Mucosa of descending colon (tissue), 3 donors: ENCODE results near the gene ASB4. TPM values are rescaled to one million over a fixed set of nuclear protein-coding genes. Genes with fewer than 3 reads are reported as not detected.

Experiments
- ATAC-seq: fragments of 200-7000 bp; cut with Tn5 transposase; one replicate; pipeline ENCODE4 v1.9.1; 2020; ENCODE audit warnings: mild to moderate bottlenecking, moderate library complexity
- DNase-seq, 3 donors: peaks; one replicate each; pipeline ENCODE4 v3.0.0-alpha.2; 2020
- H3K36me3 ChIP-seq: fragments of 200-600 bp; one replicate; pipeline ENCODE4 v1.8.0; 2021; ENCODE audit warnings: low read depth, mild to moderate bottlenecking
- H3K4me1 ChIP-seq: fragments of 200-600 bp; one replicate; pipeline ENCODE4 v1.8.0; 2021; ENCODE audit warnings: low read depth, mild to moderate bottlenecking
- H3K4me3 ChIP-seq: fragments of 200-600 bp; one replicate; pipeline ENCODE4 v1.8.0; 2021; ENCODE audit warnings: mild to moderate bottlenecking
- H3K9me3 ChIP-seq: fragments of 200-600 bp; one replicate; pipeline ENCODE4 v1.8.0; 2021; ENCODE audit warnings: mild to moderate bottlenecking
- intact Hi-C, 2 donors: fragments of 100-400 bp; cut with DNase I in 1 of 2; cut with micrococcal nuclease in 1 of 2; formaldehyde crosslinking; loops; one replicate each; pipeline versions ENCODE4 v1.11.0 to v1.11.1; 2022; cut with DNase I, micrococcal nuclease
- total RNA-seq, 3 donors: library from RNA; stranded (reverse); fragmentation: NEBNext Ultra II Directional in 2 of 3; extraction: Animal tissue kit (Norgen Biotek cat#: 25700) in 2 of 3; gene quantifications; one replicate each; pipeline versions ENCODE4 v1.2.1 to v1.2.4, GENCODE V29; 2021 to 2023
- TF ChIP-seq, protein P1 (sequence below): fragments of 200-600 bp; IDR thresholded peaks from one replicate; pipeline ENCODE4 v1.8.0; 2022; ENCODE audit warnings: antibody characterized with exemption, mild to moderate bottlenecking
- donor health status: DM: no; HTN: no; CAD: no; lungs with moderate emphysema.
- donor health status: DM: no; HTN: no; CAD: no.
- donor health status: DM: no; HTN: yes; CAD: no.

The ASB4 gene
- total RNA-seq, 3 donors from 2014 or later: 0.13 to 0.84 TPM; not detected in 1

DNA sequence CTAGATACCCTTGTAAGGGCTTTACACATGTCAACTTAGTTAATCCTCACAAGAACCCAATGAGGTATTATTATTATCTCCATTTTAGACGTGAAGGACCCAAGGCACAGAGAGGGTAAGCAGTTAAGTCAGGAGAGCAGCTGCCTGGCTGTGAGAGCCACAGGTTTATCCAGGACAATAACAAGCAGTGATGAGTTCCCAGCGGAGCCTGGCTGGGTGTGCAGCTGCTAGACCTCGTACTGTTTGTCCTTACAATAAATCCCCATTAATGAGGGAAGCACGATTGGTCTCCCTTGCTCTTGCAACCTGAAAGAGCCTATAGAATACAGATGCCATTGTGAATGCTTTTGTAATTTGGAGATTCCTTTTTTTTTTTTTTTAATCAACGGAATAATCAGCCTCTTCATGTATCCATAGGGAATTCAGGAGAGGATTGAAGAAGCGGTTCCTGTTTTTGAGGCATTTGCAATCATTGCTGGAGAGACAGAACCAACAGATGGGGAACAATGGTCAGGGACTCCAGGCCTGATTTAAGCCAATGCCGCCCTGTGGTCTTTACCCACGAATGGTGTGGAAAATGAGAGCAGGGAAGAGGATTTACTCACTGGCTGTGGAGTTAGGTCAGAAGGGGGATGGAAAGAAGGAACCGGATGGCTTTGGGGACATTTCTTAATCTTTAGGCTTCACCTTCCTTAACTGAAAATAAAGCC lies 12.3 kb upstream of the ASB4 start:
- TF ChIP-seq, protein P1, sequence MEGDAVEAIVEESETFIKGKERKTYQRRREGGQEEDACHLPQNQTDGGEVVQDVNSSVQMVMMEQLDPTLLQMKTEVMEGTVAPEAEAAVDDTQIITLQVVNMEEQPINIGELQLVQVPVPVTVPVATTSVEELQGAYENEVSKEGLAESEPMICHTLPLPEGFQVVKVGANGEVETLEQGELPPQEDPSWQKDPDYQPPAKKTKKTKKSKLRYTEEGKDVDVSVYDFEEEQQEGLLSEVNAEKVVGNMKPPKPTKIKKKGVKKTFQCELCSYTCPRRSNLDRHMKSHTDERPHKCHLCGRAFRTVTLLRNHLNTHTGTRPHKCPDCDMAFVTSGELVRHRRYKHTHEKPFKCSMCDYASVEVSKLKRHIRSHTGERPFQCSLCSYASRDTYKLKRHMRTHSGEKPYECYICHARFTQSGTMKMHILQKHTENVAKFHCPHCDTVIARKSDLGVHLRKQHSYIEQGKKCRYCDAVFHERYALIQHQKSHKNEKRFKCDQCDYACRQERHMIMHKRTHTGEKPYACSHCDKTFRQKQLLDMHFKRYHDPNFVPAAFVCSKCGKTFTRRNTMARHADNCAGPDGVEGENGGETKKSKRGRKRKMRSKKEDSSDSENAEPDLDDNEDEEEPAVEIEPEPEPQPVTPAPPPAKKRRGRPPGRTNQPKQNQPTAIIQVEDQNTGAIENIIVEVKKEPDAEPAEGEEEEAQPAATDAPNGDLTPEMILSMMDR: no peak

DNA sequence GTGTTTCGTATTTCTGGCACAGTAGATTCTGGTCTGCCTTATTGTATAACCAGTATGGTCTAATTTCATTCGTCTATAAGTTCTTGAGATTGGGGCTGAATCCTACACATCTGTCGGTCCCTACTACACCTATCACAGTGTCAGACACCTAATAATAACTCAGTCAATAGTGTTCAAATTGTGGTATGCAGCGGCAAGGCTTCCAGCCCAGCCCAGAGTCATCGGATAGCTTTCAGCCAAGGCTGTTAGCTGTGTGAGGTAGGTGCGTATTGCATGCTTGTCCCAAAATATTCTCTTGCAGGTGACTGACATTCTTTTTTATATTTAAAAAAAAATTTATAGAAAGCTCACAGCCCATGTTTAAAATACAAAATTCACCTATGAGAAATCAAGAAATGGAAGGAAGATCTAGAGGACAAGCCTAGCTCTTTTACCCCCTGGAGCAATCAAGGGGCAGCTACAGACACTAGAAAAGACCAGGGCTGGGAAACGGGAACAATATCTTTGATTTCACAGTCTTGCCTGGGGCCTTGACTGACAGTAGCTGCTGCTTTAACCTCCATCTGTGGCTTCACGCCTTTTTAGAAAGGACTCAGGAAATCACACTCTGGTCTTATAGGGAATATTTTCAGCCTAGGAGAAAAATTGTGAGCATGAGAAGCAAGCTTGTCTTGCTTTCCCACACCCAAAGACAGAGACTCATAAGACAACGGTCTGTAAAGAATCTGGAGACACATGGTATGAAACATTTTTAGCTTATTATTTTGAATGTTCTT lies 9.5 kb upstream of the ASB4 start:
- TF ChIP-seq, protein P1: no peak
- H3K4me1 ChIP-seq: no peaks in the 10 kb centered on the region
- no peaks in the 10 kb centered on the region for H3K9me3 ChIP-seq
- no peaks in the 10 kb centered on the region for H3K36me3 ChIP-seq
- ATAC-seq (no peak), DNase-seq (no peak)
- H3K4me3 ChIP-seq: no peak overlapping the region
- intact Hi-C loops: no loop called here

More for the DNA sequence above, 12.3 kb upstream of the ASB4 start:
- ATAC-seq (no peak), DNase-seq (no peak)
- no peaks in the 10 kb centered on the region for H3K9me3 ChIP-seq
- intact Hi-C loops: no loop called here
- H3K36me3 ChIP-seq: no peaks in the 10 kb centered on the region
- no peak overlapping the region for H3K4me3 ChIP-seq
- H3K4me1 ChIP-seq: peaks cover 4% of the 10 kb centered on the region

DNA sequence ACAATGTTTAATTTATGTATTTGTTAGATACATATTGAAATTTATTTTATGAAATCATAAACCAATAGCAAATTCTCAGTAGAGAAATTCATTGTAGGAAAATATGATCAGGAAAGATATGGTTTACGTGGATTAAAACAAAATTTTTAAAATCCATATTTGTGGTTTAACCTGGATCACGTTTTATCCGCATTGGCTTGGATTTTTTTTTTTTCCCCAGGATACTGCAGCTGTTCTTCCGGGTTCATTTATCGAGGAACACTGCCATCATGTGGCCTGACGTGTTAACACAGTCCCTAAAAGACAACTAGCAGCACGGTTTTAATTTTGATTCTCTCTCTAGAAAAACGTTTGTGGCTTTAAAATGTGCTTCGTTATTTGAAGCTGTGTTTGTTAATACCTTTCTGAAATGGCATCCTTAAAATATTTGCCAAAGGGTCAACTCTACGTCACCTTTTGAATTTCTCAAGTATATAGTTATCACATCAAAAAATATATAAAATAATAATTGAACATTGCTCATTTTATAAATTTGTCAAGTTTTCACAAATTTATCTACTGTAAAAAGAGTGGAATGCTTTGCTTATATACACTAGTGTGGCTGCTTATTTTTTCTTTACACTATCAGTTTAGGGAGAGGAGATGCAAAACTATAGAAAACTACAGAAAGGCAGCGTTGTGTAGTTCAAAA lies 8.7 kb upstream of the ASB4 start:
- intact Hi-C loops: no loop called here
- no peak overlapping the region for H3K4me3 ChIP-seq
- H3K9me3 ChIP-seq: no peaks in the 10 kb centered on the region
- DNase-seq: peak in 2 of 3 donors; percentile 30 to 84
- no peaks in the 10 kb centered on the region for H3K4me1 ChIP-seq
- ATAC-seq: peak; percentile 83
- H3K36me3 ChIP-seq: no peaks in the 10 kb centered on the region
- TF ChIP-seq, protein P1: peak; percentile 68

- intact Hi-C loops: no loop called here
Measured at GRCh38 chr7:95478272-95479037, 7.3 kb upstream of the ASB4 start.

More at GRCh38 chr7:95478272-95479037, 7.3 kb upstream of the ASB4 start:
- no peaks in the 10 kb centered on the region for H3K36me3 ChIP-seq
- TF ChIP-seq, protein P1: peak; percentile 18
- ATAC-seq (peak; percentile 87), DNase-seq (peak in 2 of 3 donors; percentile 48 to 68)
- no peaks in the 10 kb centered on the region for H3K4me1 ChIP-seq
- no peaks in the 10 kb centered on the region for H3K9me3 ChIP-seq
- H3K4me3 ChIP-seq: no peak overlapping the region
